Measurements from ENCODE around the gene HK3.

HK3 gene

DNA sequence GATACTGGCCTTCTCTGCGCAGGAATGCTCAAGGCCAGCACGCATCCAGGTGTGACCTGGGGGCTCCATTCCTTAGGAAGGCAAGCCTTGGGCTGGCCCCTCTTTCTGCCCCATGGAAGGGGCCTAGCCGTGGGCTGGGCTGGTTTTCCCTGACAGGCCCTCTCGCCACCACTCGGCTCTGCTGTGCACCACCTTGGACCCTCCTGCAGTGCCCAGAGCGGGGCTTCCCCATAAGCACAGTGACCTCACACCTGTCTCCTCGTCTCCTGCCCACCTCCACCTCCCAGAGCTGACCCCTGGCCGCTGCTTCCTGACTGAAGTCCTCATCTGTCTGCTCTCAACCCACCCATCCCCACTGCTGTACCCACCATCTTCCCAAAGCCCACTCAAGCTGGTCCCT, 67.7 kb downstream of the HK3 start:
- no peak overlapping the region for H3K27ac ChIP-seq (ENCODE audit: low read depth, low read length)

DNA sequence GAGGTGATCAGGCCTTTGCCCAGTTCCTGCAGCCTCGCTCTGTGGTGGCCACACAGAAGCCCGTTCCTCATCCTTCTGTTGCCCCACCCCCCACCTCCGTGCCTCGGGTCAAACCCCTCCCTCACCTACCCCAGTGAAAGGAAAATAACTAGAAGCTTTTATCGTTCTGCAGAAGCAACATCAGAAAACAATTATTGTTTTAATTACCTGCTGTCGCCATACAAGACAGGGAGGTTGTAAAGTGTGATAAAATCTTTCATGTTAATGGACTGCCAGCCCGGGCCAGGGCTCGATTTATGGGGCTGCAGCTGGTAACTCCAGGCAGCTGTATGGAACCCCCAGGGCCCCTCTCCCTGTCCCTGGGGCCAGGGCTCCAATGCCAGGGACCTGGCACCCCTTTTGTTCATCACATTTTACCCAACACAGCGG, 68.1 kb downstream of the HK3 start:
- H3K9ac ChIP-seq (ENCODE audit: low read depth, low read length), result no peak overlapping the region
- no peaks in the 10 kb centered on the region for H3K9me3 ChIP-seq (ENCODE audit: control insufficient read depth, insufficient read depth, low read length)
- no peaks in the 10 kb centered on the region for H3K36me3 ChIP-seq (ENCODE audit: control insufficient read depth, insufficient read depth, low read length)
- H3K27ac ChIP-seq (ENCODE audit: low read depth, low read length), result no peak overlapping the region
- no peaks in the 10 kb centered on the region for H3K27me3 ChIP-seq (ENCODE audit: control insufficient read depth, insufficient read depth, low read length)
- no peaks in the 10 kb centered on the region for H3K4me1 ChIP-seq (ENCODE audit: control insufficient read depth, insufficient read depth, low read length)
- H3K4me3 ChIP-seq (ENCODE audit: low read depth, low read length), result no peak overlapping the region

More for the DNA sequence above, 67.7 kb downstream of the HK3 start:
- Histone ChIP-seq H3K4me1 (ENCODE audit: control insufficient read depth, insufficient read depth, low read length) (no peaks in the 10 kb centered on the region), H3K9ac (ENCODE audit: low read depth, low read length) (no peak overlapping the region), H3K4me3 (ENCODE audit: low read depth, low read length) (no peak overlapping the region), H3K36me3 (ENCODE audit: control insufficient read depth, insufficient read depth, low read length) (no peaks in the 10 kb centered on the region), H3K9me3 (ENCODE audit: control insufficient read depth, insufficient read depth, low read length) (no peaks in the 10 kb centered on the region), H3K27me3 (ENCODE audit: control insufficient read depth, insufficient read depth, low read length) (no peaks in the 10 kb centered on the region)
